ENCODE results near the gene GPR6.

GPR6 gene, protein sequence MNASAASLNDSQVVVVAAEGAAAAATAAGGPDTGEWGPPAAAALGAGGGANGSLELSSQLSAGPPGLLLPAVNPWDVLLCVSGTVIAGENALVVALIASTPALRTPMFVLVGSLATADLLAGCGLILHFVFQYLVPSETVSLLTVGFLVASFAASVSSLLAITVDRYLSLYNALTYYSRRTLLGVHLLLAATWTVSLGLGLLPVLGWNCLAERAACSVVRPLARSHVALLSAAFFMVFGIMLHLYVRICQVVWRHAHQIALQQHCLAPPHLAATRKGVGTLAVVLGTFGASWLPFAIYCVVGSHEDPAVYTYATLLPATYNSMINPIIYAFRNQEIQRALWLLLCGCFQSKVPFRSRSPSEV

DNA sequence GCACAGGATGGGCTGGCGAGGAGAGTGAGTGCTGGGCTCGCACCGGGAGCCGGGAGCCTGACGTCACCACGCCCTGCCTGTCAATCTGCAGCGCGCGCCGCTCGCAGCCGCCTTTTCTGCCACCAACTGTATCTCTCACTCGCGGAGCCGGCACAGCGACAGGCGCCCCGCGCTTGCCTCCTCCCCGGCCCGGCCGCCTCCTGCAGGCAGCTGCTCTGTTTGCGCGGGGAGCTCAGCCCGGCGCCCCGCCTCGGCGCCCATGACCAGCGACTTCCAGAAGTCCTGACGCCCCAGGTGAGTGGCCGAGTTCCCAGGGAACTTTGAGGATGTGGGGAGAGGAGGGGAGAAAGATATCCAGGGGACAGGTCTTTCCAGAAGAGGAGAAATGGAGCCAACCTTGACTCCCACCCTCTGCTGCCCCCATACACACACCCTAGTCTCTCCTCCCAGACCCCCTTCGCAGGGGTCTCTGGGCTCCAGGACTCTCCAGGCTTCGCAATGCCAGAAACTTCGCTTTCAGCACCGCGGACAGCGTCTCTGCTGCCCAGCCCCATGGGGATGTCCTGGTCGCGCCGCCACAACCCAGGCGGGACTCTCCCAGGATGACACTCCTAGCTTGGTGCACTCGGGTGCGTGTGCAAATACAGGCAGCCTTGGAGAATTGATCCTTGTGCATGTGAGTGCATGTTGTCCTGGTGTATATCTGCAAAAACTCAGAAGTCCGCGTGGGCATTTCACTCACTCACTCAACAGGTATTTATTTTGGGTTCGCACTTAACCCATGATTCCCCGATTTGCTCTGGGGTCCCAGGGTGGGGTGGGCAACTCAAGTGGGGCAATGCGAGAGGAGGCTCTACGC is at the start of gene GPR6:
Gene GPR6, plus strand, starts transcription at position 138 of the 859 bp plus-strand sequence. CDS start 802 bp downstream, outside the sequence.
- peak; percentile 57 for DNase-seq (ENCODE audit: low spot score)

DNA sequence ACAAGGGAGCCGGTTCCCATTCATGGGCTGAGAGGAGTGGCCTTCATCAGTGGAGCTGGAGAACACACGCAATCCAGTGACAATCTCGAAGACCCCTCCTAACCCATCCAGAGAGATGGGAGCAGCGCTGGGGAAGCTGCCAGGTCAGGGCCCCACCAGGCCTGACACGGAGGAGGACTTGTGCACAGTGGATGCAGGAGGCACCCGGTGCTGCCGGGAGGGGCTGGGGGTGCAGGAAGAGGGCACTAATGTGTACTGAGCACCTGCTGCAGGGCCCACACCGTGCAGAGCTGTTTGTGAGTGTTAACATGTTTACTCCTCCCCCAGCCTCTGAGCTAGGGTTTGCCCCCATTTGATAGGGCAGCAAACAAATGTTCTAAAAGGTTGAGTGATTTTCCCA is 43.8 kb upstream of the GPR6 start:
- DNase-seq (ENCODE audit: low spot score) = no peak

DNA sequence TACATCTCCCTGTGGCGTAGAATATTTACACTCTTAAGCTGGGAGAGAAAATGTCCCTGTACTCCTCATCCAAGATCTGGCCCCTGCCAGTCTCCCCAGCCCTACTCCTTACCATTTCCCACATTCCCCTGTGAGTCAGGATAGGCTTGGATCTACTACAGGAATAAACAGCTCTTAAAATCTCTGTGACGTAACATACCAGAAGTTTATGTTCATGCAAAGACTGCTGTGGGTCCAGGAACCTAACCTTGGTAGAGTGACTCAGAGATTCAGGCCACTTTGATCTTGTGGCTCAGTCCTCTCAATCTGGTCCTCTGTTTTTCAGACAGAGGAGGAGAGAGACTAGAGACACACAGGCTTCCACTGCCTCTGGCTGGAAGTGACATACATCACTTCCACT is 38.5 kb upstream of the GPR6 start:
- no peak for DNase-seq (ENCODE audit: low spot score)

DNA sequence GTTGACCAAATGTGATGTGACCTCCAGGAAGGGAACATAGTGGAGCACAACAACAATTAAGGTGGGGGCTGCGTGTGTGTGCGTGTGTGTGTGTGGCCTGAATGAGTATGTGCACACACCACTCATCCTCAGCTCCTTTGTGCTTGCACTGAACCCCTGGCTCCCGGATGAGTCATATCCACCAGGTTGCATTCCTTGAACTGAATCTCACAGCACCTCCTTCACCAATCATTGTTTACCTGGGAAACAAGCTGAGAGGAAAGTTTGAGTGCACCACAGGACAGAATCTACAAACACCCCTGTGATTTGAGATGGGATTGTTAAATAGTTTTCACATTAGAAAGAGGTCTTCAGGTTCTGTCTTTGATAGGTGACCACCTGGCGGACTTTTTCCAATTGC is 33.7 kb upstream of the GPR6 start:
- no peak for DNase-seq (ENCODE audit: low spot score)

DNA sequence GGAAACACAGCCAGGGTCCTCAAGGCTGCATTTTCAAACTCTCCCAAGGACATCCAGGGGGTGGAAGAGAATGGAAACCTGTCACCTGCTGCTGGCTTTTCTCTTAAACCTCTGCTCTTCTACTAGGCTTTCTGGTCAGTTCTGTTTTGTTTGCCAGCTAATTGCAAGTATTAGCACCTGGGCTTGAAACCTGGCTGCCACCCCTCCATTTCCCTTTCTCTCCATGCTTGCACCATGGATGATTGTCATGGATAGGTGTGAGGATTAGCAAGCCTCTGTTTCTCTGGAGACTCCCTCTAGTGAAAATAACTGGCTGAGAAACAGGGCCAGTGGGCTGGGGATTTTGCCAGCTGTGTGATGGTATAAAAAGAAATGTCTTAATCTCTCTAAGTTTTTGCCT is 33.0 kb upstream of the GPR6 start:
- DNase-seq (ENCODE audit: low spot score) = no peak

DNA sequence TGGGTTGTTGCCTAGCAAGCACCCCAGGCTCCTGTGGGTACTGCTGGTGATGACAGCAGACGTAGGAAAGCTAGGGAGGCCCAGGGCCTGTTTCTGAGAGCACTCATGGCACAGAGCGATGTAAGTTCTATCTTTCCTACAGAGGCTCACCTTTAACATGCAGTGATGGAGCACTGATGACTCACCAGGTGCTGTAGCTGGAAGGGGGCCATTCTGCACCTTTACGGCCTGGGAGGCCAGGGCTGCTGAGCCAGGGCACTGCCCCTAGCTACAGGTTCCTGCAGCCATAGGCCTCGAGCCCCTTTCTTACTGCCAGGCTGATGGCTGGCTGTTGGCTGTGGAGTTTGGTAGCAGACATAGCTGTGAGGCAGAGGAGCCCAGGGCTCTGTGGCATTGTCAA is 31.1 kb upstream of the GPR6 start:
- no peak for DNase-seq (ENCODE audit: low spot score)

DNA sequence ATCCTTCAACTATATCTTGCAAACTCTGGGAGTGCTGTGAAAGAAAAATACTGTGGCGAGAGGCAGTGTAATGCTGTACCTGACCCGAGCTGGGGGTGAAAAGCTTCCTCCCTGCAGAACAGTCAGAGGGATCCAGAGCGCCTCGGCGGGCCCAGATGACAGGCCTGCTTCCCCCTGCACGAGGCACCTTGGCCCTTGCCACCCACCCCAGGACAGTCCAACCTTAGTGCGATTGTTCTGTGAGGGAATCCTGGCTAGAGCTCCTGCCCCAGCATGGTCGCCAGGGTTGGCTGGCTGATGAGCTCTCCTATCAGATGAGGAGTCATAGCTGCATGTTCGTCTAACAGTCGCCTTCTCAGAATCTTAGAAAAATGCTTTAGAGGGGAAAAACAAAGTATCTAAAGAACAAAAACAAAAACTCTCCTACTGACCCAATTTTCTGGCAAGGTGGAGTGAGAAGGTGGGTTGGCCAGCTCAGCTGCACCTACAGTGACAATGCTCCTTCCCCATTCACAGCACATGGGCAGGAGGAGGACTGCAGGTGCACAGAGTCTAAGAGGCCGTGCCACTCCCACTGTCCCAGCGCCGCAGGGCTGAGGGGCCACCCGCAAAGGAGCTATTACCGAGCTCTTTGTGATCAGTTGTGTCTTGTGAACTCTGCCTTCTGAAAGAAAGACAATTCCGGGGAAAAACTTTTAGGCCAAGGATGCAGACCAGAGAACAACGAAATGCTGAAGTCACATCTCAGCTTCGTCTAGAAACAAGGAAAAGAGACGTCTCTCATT is 28.6 kb upstream of the GPR6 start:
- no peak for DNase-seq (ENCODE audit: low spot score)

DNA sequence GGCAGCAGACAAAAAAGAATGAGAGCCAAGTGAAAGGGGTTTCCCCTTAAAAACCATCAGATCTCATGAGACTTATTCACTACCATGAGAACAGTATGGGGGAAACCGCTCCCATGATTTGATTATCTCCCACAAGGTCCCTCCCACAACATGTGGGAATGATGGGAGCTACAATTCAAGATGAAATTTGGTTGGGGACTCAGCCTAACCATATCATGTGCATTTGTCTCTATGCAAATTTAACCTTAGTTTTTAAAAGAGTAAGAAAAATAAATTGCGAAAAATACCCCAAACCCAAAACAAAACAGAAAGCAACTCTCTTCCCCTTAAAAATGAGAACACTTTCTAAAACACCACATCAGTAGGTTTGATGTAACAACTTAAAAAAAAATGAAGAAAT is 22.6 kb upstream of the GPR6 start:
- DNase-seq (ENCODE audit: low spot score) = no peak

DNA sequence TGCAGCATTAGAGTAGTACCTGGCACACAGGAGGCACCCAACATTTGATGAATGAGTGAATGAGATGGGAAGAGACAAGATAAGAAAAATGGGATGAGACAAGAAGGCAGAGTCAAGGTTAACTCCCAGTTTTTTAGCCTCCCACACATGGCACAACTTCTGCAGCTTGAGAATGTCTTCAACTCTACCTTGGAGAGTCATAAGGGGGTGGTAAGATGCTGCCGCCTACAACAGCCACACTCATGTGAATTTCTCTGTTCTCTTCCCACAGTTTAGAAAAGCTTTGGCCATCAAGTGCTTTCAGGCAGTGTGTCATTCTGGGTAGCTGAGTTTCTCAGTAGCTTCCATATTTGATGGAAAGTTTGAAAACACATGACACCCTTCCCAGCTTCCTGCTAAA is 19.5 kb upstream of the GPR6 start:
- DNase-seq (ENCODE audit: low spot score) = no peak

DNA sequence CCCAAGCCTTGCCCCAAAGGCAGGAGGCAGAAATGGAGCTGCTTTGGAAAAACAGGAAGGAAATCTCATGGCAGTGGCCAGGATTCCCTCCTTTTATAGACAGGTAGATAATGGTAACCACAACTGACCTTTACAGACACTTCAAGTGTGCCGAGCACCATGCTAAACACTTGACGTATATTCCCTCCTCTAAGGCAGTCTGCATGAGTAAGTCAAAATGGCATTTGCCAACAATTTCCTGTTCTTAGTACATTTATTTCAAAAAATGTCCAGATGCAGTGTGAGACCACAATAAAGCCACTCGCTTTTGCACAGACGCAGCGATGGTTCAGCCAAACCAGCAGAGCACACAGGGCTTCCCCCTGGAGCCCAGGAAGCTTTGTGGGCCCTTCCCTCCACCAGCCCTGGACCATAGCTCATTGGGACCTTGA is 16.5 kb upstream of the GPR6 start:
- no peak for DNase-seq (ENCODE audit: low spot score)

DNA sequence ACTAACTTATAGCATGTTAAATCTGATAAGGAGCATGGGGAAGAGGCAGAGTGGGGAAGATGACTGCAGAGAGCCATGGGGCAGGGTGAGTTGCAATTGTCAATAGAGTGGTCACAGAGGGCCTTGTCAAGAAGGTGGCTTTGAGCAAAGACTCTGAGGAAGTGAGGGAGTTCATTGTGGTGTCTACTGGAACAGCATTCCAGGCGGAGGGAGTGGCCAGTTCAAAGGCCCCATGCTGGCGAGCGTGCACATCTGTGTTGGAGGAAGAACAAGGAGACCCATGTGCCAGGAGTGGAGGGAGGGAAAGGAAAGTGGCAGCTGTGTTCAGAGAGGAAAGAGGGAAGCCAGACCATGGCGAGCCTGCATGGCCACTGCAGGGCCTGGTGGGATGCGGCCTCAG is 15.8 kb upstream of the GPR6 start:
- DNase-seq (ENCODE audit: low spot score) = no peak

DNA sequence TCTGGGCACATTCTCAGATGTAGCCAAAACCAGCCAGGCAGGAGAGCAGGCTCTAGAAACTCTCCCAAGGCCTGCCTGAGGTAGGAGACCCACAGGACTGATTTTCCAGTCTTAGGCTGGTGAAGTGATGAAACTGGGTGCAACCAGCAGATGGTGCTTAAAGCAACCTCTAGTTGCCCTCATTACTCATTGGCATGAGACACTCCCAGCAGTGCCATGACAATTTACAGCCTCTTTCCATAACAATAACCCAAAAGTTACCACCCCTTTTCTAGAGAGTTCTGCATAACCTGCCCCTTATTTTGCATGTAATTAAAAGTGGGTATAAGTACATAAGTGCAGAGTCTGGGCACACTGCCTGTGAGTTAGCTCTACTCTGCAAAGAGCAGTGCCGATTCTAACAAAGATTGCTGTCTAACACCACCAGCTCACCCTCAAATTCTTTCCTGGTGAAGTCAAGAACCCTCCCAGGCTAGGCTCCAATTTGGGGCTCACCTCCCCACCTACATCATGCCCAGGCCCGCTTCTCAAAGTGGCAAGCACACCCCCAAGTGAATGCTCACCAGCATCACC is 14.4 kb upstream of the GPR6 start:
- DNase-seq (ENCODE audit: low spot score) = no peak

DNA sequence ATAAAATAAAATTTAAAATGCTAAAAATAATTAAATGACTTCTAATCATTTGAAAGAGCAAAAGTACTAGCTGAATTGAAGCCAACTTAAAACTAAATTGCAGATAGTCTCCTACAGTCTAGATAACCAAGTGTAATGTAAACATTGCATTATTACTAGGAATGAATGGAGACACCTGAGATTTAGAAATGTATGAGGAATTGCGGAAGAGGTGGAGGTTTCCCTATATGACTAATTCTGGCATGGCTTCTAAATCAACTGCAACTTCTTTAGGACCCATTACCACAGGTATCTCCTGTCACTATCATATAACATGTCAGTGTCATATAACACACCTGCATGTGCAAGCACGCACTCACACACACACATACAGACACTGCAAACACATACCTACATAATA is 13.2 kb upstream of the GPR6 start:
- no peak for DNase-seq (ENCODE audit: low spot score)

DNA sequence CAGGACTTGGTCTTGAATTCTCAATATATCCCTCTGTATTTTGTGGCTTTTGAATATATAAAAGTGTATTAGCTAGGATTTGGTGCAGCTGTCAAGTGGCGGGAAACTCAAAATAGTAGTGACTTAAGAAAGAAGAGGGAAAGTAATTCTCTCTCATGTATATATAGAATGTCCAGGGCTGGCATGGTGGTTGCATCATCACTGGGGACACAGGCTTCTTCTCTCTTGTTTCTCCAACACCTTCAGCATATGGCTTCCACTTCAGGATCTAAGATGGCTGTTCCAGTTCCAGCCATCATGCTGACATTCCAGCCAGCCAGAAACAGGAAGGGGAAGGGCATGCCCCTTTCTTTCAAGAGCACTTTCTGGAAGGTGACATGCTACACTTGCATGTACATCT is 11.8 kb upstream of the GPR6 start:
- no peak for DNase-seq (ENCODE audit: low spot score)

DNA sequence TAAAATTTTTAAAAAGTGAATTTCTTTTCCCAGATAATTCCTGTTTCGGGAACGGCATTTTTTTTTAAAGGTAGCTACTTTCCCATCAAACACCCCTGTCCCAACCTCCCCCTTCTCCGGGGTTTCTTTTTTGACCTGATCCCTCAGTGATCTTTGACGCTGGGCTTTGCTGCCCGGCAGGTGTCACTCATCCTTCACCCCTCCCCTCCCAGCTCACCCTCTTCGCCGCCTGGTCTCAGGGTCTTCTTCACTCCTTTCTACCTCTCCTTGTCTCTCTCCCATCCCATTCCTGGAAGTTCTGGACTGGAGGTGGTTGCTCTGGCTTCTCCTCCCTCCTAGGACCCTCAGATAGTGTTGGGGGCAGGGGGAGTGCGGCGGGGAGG is 329 bp upstream of the GPR6 start:
- no peak for DNase-seq (ENCODE audit: low spot score)

DNA sequence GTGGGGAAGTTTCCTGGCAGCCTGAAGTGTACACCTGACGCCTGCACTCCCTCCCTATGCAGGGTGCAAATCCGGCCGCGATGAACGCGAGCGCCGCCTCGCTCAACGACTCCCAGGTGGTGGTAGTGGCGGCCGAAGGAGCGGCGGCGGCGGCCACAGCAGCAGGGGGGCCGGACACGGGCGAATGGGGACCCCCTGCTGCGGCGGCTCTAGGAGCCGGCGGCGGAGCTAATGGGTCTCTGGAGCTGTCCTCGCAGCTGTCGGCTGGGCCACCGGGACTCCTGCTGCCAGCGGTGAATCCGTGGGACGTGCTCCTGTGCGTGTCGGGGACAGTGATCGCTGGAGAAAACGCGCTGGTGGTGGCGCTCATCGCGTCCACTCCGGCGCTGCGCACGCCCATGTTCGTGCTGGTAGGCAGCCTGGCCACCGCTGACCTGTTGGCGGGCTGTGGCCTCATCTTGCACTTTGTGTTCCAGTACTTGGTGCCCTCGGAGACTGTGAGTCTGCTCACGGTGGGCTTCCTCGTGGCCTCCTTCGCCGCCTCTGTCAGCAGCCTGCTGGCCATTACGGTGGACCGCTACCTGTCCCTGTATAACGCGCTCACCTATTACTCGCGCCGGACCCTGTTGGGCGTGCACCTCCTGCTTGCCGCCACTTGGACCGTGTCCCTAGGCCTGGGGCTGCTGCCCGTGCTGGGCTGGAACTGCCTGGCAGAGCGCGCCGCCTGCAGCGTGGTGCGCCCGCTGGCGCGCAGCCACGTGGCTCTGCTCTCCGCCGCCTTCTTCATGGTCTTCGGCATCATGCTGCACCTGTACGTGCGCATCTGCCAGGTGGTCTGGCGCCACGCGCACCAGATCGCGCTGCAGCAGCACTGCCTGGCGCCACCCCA is 1.2 kb downstream of the GPR6 start:
- DNase-seq (ENCODE audit: low spot score) = no peak

DNA sequence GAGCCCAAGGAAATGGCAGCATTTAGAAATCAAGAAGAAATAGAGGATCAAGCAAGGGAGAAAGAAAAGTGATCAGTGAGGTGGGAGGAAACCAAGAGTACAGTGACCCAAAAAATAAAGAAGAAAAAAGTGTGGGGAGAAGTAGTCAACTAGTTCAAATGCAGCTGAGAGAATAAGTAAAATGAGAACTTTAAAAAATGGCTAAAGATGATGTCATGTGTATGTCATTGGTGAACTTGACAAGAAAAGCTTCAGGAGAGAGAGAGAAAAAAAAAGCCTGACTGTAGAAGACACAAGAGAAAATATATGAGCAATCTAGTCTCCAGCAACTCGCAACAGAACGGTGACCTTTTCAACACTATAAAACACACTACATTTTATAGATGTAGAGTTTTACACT is 6.3 kb downstream of the GPR6 start:
- no peak for DNase-seq (ENCODE audit: low spot score)

DNA sequence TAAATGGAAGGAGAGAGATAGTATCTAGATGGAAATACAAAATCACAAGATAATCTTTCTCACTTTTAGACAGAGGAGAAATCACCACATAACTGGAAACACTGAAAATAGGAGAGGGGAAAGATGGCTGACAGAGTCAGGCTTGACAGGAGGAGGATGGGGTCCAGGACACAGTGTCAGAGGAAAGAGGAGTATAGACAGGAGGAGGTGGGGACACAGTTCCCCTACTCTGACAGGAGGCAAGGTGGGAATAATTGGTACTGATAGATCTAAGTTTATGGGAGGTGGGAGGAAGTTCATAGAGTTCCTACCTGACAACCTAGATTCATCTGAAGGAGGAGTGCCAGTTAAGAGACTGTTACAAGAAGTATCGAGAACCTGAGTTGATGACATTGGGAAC is 9.1 kb downstream of the GPR6 start:
- DNase-seq (ENCODE audit: low spot score) = peak; percentile 50

DNA sequence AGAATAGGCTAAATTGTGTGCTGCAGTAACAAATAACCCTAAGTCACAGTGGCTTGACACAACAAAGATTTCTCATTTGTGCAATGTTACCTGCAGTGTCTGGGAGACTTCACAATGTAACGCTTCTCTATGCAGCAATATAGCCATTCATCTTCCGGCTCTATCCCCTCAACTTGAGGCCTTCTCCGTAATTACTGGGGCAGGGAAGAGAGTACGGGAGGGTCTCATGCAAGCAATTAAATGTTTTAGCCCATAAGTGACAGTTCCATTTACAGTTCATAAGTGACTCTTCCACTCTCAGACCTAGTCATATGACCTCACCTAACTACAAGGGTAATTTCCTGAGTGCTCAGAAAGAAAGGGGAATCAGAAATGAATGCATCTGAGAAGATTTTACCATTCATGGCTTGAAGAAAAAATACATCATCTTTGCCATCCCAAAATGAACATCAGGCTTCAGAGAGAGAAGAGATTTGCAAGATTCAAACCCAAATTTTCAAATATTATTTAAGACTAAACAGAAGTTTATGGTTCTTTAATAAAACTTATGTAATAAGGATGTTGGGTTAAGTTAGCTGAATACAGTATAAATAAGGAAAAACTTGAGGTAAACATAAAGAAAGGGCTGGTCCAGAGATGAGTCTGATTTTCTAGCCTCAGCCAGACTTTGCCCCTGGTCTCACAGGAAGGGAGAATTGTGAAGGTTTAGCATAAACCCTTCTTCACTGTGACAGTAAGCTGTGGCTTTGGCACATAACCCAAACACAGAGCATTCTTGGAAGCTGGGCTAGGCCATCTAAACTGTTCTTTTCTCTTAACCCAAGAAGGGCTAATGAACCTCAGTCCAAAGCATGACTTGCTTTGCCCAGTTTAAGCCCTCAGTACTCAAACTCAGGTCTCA is 13.3 kb downstream of the GPR6 start:
- DNase-seq (ENCODE audit: low spot score) = no peak

DNA sequence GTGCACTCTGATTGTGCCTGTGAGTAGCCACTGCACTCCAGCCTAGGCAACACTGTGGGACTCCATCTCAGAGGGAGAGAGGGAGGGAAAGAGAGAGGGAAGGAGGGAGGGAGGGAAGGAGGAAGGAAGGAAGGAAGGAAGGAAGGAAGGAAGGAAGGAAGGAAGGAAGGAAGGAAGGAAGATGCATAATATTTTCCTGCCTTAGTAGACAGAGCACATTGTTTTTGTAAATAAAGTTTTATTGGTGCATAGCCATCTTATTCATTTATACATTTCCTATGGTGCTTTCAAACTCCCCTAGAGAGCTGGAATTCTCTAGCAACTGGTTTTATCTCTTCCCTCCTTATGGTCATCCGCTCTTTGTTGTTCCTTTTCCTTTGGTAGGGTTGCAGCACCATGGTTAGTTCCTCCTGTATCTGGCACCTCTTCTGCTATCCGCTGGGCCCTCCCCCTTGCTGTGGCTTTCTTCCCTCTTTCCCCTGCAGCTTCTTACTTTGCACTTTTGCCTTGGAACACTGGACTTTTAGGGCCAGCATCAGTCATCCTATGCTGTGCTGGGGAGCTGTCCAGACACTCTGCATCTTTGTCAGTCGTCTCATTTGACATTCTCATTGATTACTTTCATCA is 20.2 kb downstream of the GPR6 start:
- DNase-seq (ENCODE audit: low spot score) = no peak
